Prostate gland (tissue), 2 donors: ENCODE measurements around the gene WDR18.

Experiments
- CTCF ChIP-seq, 4 experiments: fragments of 200-600 bp in 2 of 4; fragments of 450-650 bp in 2 of 4; sonication (generic) in 2 of 4; IDR thresholded peaks; 1 replicate in 3 of 4; 2 replicates in 1 of 4; pipeline ENCODE4 v1.5.1; 2016 to 2019; ENCODE audit warnings: antibody characterized with exemption in 4 of 4, mild to moderate bottlenecking in 2 of 4, moderate library complexity in 2 of 4
- POLR2A ChIP-seq: fragments of 450-650 bp; IDR thresholded peaks from one replicate; pipeline ENCODE4 v1.6.1; 2016; ENCODE audit warnings: antibody characterized with exemption, mild to moderate bottlenecking

GRCh38 chr19:1009981-1010538, 25.9 kb downstream of the WDR18 start:
- TF ChIP-seq POLR2A (no peak), CTCF (IDR thresholded peaks at IDR 0.05) (no peak)
